Hepatocyte (in vitro differentiated cells): ENCODE results near the gene MFSD8.

ENCODE experiments used
- CTCF ChIP-seq: fragments of 200-600 bp; sonication (generic); IDR thresholded peaks from 2 replicates; pipeline ENCODE4 v1.5.1; 2016; ENCODE audit warnings: antibody characterized with exemption, mild to moderate bottlenecking; ENCODE audit not compliant: poor library complexity
- EZH2 ChIP-seq: fragments of 200-600 bp; sonication (generic); IDR thresholded peaks from 2 replicates; pipeline ENCODE4 v1.6.1; 2016; ENCODE audit warnings: antibody characterized with exemption, mild to moderate bottlenecking, borderline replicate concordance
- EZH2phosphoT487 ChIP-seq: fragments of 200-600 bp; sonication (generic); IDR thresholded peaks from one replicate; pipeline ENCODE4 v1.6.1; 2018; ENCODE audit warnings: antibody characterized with exemption, mild to moderate bottlenecking, low read depth, moderate library complexity; ENCODE audit not compliant: unreplicated experiment, severe bottlenecking

- TF ChIP-seq EZH2 (no peak), CTCF (no peak), EZH2phosphoT487 (no peak)
Observed at GRCh38 chr4:127993151-127993550, 28.2 kb upstream of the MFSD8 start.
